ENCODE measurements around the gene CAMKV. TPM values are rescaled to one million over a fixed set of nuclear protein-coding genes. Genes with fewer than 3 reads are reported as not detected.
A peak's percentile ranks its signal among the peaks of the same experiment; 100 is the strongest.
"Not testable (repeated sequence)": the region's sequence is repeated elsewhere in the genome, so short reads cannot be mapped to it uniquely, and the experiment has no call there.

CAMKV gene
- total RNA-seq, 2 donors from 2014 or later = not detected

DNA sequence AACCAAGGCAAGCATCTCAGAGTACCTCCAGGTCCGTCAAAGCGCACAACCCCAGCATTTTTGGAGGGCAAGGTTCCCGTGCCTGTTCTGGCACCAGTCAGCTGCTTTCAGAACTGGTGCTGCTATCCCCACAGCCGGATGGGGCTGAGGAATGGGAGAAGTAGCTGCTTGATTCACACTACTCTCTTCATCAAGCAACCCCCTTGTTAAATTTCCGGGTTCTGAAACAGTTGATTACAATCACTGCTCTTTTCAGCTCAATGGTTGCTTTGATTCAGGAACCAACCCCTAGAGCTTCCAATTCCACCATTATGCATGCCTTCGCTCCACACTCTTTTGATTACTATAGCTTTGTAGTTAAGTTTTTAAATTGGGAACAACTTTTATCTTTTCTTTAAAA, 43.7 kb downstream of the CAMKV start:
- DNase-seq = no peak
- TF ChIP-seq, protein P1, sequence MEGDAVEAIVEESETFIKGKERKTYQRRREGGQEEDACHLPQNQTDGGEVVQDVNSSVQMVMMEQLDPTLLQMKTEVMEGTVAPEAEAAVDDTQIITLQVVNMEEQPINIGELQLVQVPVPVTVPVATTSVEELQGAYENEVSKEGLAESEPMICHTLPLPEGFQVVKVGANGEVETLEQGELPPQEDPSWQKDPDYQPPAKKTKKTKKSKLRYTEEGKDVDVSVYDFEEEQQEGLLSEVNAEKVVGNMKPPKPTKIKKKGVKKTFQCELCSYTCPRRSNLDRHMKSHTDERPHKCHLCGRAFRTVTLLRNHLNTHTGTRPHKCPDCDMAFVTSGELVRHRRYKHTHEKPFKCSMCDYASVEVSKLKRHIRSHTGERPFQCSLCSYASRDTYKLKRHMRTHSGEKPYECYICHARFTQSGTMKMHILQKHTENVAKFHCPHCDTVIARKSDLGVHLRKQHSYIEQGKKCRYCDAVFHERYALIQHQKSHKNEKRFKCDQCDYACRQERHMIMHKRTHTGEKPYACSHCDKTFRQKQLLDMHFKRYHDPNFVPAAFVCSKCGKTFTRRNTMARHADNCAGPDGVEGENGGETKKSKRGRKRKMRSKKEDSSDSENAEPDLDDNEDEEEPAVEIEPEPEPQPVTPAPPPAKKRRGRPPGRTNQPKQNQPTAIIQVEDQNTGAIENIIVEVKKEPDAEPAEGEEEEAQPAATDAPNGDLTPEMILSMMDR (IDR thresholded peaks at IDR 0.05) = no peak
- no peak for TF ChIP-seq POLR2A (IDR thresholded peaks at IDR 0.05)
- Histone ChIP-seq H3K36me3 (replicated peaks in 1 of 2; ENCODE audit: insufficient read depth in 1 of 2, low read depth in 2 of 2) (no peaks in the 10 kb centered on the region), H3K9me3 (no peaks in the 10 kb centered on the region), H3K27me3 (no peaks in the 10 kb centered on the region), H3K4me1 (no peaks in the 10 kb centered on the region), H3K27ac (no peak overlapping the region), H3K4me3 (no peak overlapping the region)
- intact Hi-C loops (cut with DNase I) = no loop called here
- WGBS, 2 donors = 80 to 88% methylated on average over 6 of the region's 6 CpGs
- ATAC-seq = no peak

- H3K27me3 ChIP-seq; ATAC-seq; H3K27ac ChIP-seq; H3K9me3 ChIP-seq; DNase-seq; H3K36me3 ChIP-seq (replicated peaks in 1 of 2; ENCODE audit: insufficient read depth in 1 of 2, low read depth in 2 of 2); H3K4me3 ChIP-seq; intact Hi-C loops (cut with DNase I); H3K4me1 ChIP-seq: not testable (repeated sequence)
- 63 to 90% methylated on average over 3 of the region's 3 CpGs for WGBS, 2 donors
Observed at GRCh38 chr3:49823131-49823530, 46.6 kb downstream of the CAMKV start.

DNA sequence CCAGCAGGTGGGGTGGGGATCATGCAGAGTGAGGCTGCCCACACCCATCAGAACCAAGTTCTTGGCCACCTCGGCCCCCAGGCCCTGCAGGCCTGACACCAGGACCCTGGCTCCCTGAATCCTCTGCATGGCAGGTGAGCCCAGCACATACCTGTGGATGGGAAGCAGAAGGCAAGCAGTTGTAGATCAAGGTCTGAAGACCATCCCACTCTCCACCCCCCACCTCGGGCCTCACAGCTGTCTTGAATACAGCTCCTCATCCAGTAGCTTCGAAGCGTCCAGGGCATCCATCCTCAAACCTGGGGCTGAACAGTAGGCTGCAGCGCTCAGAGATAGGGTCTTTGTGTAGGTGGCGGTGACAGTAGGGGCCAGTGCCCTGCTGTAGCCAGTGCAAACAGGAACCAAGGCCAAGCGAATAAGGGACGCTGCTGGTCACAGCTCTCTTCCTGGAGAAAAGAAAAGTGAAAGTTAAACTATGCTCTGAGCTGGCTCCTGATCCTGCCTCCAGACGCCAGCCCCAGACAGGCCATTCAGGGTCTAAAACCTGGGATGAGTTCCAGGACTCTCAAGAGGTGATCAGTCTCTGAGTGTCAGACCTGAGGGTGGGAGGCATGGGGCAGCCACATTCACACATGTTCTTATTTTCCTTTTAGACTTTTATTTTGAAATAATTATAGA, 56.1 kb downstream of the CAMKV start, which contains the start of gene UBA7:
UBA7 (minus strand) TSS at position 457 of the 678 bp plus-strand sequence; CDS start at position 291, 166 bp downstream.
- WGBS, 2 donors = 3 to 12% methylated on average over 5 to 8 of the region's 9 CpGs
- H3K27ac ChIP-seq = peak within 1 kb of the TSS; percentile 4 to 80 (median 72)

GRCh38 chr3:49812916-49813496, 56.7 kb downstream of the CAMKV start:
- no peaks in the 10 kb centered on the region for H3K9me3 ChIP-seq

More for the DNA sequence above, 56.1 kb downstream of the CAMKV start, which contains the start of gene UBA7:
- H3K4me3 ChIP-seq = no peak within 1 kb of the TSS
- no peaks in the 10 kb centered on the region for H3K9me3 ChIP-seq
- intact Hi-C loops (cut with DNase I) = no loop called here
- DNase-seq (peak; percentile 39 to 71 (median 66)), ATAC-seq (peak; percentile 84)
- no peaks in the 10 kb centered on the region for H3K36me3 ChIP-seq (replicated peaks in 1 of 2; ENCODE audit: insufficient read depth in 1 of 2, low read depth in 2 of 2)
- no peaks in the 10 kb centered on the region for H3K27me3 ChIP-seq
- TF ChIP-seq POLR2A (IDR thresholded peaks at IDR 0.05) = peak in 2 of 3 donors; percentile 38 to 51
- TF ChIP-seq, protein P1 (IDR thresholded peaks at IDR 0.05) = no peak
- H3K4me1 ChIP-seq = peaks cover 21% of the 10 kb centered on the region

More at GRCh38 chr3:49812916-49813496, 56.7 kb downstream of the CAMKV start:
- DNase-seq = no peak
- Histone ChIP-seq H3K4me1 (peaks cover 21% of the 10 kb centered on the region), H3K36me3 (replicated peaks in 1 of 2; ENCODE audit: insufficient read depth in 1 of 2, low read depth in 2 of 2) (no peaks in the 10 kb centered on the region), H3K27me3 (no peaks in the 10 kb centered on the region), H3K4me3 (no peak overlapping the region), H3K27ac (peak overlapping the region; percentile 4 to 80 (median 72))
- WGBS, 2 donors = 37 to 43% methylated on average over 3 to 9 of the region's 9 CpGs
- peak; percentile 16 for ATAC-seq
- TF ChIP-seq POLR2A (IDR thresholded peaks at IDR 0.05) = no peak
- TF ChIP-seq, protein P1 (IDR thresholded peaks at IDR 0.05) = no peak
- intact Hi-C loops (cut with DNase I) = no loop called here

Small RNAs within 50 kb of the gene (small RNA-seq; reads per million reads assigned to genes)
- not detected for gene RN7SL217P

Other genes starting within 250 kb of the CAMKV start
- gene APEH, start 195.6 kb downstream of the CAMKV start, total RNA-seq = 10 to 100 TPM; 58.7 to 67.7 TPM
- gene MST1, start 180.4 kb downstream of the CAMKV start, total RNA-seq = 10 to 100 TPM; 16.9 to 80.4 TPM
- gene RNF123, start 180.3 kb downstream of the CAMKV start, total RNA-seq = 10 to 100 TPM; 18.4 to 28.7 TPM
- gene AMIGO3, start 150.2 kb downstream of the CAMKV start, total RNA-seq = 1 to 10 TPM; 2.0 to 2.1 TPM
- gene GMPPB, start 146.0 kb downstream of the CAMKV start, total RNA-seq = 10 to 100 TPM; 36.3 to 43.8 TPM
- gene IP6K1, start 83.4 kb downstream of the CAMKV start, total RNA-seq = 10 to 100 TPM; 19.8 to 27.5 TPM
- under 1 TPM in 1 of 2 donors, not detected in 1; 0.26 TPM for gene CDHR4, start 70.0 kb downstream of the CAMKV start, total RNA-seq
- 1 to 10 TPM in 1 of 2 donors, not detected in 1; 2.6 TPM for gene INKA1, start 66.6 kb downstream of the CAMKV start, total RNA-seq
- gene UBA7, start 56.0 kb downstream of the CAMKV start, total RNA-seq = 10 to 100 TPM; 39.2 to 86.4 TPM
- gene TRAIP, start 13.3 kb downstream of the CAMKV start, total RNA-seq = 1 to 10 TPM; 1.8 to 3.6 TPM
- gene MST1R, start 34.0 kb upstream of the CAMKV start, total RNA-seq = 10 to 100 TPM; 10.4 to 12.2 TPM
- 10 to 100 TPM in 1 of 2 donors, 1 to 10 TPM in 1; 4.9 to 13.5 TPM for gene MON1A, start 59.9 kb upstream of the CAMKV start, total RNA-seq
- gene RBM6, start 70.2 kb upstream of the CAMKV start, total RNA-seq = 100 to 1,000 TPM; 123 to 146 TPM
- gene RBM5, start 219.0 kb upstream of the CAMKV start, total RNA-seq = 100 to 1,000 TPM; 139 to 308 TPM

All from body of pancreas (tissue), 4 donors.